Placental epithelial cell (primary cell): ENCODE measurements around the gene PLGRKT. TPM values are rescaled to one million over a fixed set of nuclear protein-coding genes. Genes with fewer than 3 reads are reported as not detected.

ENCODE experiments used
- small RNA-seq: library from RNA; depleted of rRNA; stranded (forward); fragments of <200 nt; gene quantifications from one replicate; pipeline ENCODE3, GENCODE V24; 2012
- total RNA-seq: library from RNA; depleted of rRNA; stranded (reverse); fragments of >200 nt; gene quantifications from 2 replicates; pipeline ENCODE4 v1.2.3, GENCODE V29; 2012

The PLGRKT gene, protein sequence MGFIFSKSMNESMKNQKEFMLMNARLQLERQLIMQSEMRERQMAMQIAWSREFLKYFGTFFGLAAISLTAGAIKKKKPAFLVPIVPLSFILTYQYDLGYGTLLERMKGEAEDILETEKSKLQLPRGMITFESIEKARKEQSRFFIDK
- total RNA-seq, result 6.7 and 14.5 TPM in 2 replicates

DNA sequence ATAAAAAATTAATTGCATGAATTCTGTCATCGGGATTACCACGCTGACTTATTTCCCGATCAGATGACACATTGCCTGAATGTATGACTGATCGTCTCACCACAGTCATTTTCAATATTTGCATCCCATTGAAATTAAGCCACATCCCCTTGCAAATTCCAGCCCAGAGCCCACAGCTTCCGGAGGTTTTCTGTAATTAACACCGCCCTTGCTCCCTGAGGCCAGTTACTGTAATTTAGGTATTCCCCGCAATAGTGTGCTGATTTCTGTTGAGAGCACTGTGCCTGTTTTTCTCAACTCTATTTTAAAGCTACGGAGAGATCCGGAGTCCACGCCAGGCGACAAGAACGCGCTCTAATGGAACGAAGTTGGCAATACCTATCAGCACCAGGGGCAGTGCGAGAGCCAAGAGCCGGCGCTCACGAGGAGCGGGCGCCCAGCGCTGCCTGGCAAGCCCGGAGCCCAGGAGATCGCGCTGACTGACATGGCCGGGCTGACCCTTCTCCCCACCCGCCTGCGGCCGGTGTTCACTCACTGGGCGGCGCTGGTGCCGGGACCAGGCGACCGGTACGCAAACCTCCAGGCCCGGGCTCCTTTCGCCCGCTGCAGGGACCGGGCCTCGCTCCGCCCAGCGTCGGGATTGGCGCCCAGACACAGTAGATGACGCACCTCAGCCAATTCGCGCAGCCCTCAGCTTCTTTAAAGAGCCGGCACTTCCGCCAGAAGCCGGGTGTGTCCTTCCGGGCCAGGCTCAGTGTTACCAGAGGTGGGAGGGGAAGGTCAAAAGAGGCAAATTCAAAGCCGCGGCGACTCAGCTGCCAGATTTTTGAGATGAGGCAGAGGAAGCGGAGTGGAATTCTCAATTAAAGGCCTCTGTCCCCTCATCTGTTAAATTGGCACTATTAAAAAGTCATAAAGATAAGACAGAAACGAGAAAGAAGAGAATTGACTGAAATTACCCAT, at the start of gene PLGRKT:
PLGRKT (minus strand) TSS at position 672 of the 963 bp plus-strand sequence. CDS start 5,948 bp downstream, outside the sequence.

DNA sequence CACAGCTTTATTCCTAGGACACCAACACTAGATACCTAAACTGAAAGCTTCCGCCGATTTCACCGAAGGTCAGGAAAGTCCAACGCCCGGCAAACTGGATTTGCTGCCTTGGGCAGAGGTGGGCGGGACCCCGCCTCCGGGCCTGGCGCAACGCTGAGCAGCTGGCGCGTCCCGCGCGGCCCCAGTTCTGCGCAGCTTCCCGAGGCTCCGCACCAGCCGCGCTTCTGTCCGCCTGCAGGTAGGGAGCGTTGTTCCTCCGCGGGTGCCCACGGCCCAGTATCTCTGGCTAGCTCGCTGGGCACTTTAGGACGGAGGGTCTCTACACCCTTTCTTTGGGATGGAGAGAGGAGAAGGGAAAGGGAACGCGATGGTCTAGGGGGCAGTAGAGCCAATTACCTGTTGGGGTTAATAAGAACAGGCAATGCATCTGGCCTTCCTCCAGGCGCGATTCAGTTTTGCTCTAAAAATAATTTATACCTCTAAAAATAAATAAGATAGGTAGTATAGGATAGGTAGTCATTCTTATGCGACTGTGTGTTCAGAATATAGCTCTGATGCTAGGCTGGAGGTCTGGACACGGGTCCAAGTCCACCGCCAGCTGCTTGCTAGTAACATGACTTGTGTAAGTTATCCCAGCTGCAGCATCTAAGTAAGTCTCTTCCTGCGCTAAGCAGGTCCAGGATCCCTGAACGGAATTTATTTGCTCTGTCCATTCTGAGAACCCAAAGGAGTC, 12.8 kb upstream of the PLGRKT start, which contains the start of gene CD274:
CD274 (plus strand) TSS at position 184 of the 733 bp plus-strand sequence. CDS start 5,572 bp downstream, outside the sequence.

DNA sequence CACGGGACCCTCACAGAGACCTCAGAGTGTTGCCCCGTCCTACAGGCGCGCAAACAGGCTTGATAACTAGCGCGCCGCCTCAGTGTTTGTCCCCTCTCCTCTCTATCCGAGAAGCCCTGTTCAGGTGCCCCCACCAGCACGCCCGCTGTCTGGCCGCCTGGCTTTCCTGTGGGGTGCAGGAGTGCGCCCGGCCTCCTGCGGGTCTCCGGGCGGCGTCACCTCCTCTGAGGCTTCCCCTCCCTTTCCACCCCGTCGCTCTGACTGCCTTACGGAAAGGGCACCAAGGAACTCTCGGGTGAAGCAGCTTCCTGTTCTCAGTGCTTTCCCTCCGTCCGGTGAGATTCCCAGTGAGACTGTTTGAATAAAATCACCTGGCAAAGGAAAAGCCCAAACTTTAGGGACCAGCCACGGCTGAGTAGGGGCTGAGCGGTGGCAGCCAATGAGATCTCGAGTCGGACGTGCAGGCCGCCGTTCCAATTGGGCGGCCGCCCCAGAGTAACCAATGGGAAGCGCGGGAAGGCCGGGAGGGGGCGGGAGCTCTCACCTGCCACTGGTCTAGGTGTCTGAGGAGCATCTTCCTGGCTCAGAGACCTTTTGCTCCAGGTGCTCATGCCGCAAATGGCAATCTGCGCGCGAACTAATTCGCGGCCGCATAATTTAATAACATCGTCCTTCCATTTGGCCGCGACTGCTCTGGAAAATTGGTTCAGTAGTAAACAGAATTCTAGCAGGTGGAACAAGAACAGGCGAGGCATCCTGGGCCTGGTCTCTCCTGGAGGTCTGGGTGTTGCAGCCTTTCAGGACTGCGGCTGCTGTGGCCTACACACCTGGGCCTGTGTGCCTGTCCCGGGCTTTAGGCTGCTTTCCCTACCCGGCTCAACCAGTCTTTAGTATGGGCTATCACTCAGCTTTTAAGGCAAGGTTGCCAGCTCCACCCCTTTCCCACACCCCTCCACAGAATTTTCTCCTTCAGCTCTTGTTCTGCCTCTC, 98.4 kb downstream of the PLGRKT start, which contains the start of gene RLN1:
RLN1 (minus strand) TSS at position 885 of the 990 bp plus-strand sequence; CDS start at position 755, 130 bp downstream.

Small RNA genes within 50 kb of the gene (small RNA-seq; reads per million reads assigned to genes)
- gene AL135786.1 (not detected), gene HMGN2P31 (not detected)

Other genes starting within 250 kb of the PLGRKT start
- not detected in 2 replicates for gene INSL4, start 206.5 kb downstream of the PLGRKT start, total RNA-seq
- not detected in 2 replicates for gene RLN2, start 133.2 kb downstream of the PLGRKT start, total RNA-seq
- gene RLN1, start 98.0 kb downstream of the PLGRKT start, total RNA-seq, result not detected in 2 replicates
- 0.39 and 2.3 TPM in 2 replicates for gene CD274, start 12.6 kb upstream of the PLGRKT start, total RNA-seq
- gene PDCD1LG2, start 72.6 kb upstream of the PLGRKT start, total RNA-seq, result under 0.01 and 13.1 TPM in 2 replicates
- gene RIC1, start 191.2 kb upstream of the PLGRKT start, total RNA-seq, result 36.5 and 49.1 TPM in 2 replicates